ENCODE data around the gene PHACTR2.

Gene PHACTR2

DNA sequence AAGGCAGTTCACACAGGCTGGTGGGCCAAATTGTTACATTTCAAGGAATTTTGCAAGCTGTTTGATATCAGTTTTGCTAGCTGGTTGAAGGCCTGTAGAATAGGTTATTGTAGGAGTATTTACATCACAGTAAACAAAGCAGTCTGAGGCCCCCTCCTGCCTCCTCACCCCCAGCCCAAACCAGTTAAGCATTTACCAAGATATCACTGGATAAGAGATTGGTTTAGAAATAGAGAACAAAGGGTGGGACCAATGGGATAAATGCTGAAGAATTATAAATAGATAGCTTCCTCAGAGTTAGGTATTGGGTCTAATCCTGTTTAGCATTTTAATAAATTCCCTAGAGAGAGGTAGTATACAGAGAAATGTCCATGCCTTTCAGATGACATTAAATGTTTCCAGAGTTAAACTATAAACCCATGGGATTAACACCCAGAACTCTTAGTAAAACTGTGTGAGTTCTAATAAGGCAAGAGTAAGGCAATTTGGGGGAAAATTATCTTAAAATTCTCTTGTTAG, 2.3 kb upstream of the PHACTR2 start:
- DNase-seq (ENCODE audit: low read depth): no peak

DNA sequence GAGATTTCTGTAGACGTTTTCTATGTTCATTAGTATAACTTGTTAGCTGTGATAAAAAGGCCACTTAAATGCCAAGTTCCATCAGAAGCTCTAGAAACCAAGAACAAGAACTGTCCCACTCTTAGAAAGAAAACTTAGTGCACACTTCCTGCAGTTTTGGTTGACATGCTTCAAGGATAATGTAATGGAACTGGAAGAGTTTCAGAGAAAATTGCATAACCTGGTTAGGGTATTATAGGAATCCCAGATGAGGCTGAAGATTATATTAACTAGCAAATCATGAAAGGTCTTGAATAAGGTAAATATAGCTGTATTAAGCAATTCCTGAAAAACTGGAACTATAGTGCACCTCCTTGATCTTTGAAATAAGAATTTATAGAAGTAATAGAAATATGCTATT, 1.8 kb upstream of the PHACTR2 start:
- DNase-seq (ENCODE audit: low read depth): no peak

DNA sequence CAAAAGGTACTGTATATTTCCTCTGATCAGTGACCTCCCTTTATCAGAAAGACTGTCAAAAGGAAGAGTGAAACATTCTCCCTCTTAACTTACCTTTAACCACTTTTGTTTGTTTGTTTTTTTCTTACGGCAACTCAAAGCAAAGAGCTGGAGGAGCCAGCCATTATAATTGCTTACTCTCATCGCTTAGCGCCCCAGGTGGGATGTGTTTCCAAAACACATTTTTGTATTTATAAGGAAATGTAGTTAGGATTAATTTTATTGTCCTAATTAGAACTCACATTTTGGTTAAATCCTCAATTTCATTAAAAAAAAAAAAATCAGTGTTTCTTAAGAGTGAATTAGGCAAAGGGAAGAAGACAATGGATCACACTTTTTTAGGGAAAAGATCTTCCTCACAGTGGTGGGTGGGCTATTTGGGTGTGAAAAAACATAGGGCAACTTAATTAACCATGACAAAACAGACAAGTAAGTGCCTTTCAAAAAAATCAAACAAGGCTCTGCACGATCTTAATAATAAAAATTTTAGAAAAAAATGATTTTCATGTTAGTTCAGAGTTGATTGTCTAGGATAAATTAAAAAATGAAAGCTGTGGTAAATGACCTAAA, 1.2 kb upstream of the PHACTR2 start:
- no peak for DNase-seq (ENCODE audit: low read depth)

DNA sequence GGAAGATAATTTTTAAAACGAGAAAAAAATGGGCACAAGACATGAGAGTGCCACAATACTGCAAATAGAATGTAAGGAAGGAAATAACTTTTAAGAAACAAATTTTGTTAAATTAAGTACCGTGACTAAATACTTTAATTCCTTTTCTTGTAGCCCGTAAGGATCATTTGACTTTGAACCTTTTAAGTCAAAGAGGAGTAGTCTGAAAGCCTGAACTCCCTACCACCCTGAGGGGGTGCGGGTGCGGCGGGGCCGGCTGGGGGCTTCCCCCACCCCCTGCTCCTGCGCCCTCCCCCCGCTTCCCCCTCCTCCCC, 231 bp upstream of the PHACTR2 start:
- no peak for DNase-seq (ENCODE audit: low read depth)

DNA sequence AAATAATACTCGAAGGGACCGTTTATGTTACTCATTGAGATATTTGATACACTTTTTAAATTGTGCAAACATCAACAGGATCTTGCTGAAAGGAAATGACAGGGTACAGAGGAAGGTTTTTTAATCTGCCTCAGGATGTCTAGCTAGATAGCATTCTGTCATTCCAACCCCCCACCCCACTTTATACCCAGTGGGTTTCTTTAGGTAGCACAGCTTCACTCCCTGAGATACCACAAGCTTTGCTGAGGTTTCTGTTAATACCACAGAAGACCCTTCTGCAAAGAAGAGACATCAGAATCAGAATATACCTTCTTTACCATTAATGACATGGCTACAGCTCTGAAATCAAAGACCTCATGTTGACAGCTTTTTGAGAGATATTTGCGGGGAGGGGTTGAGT, 1.3 kb downstream of the PHACTR2 start:
- DNase-seq (ENCODE audit: low read depth): no peak

DNA sequence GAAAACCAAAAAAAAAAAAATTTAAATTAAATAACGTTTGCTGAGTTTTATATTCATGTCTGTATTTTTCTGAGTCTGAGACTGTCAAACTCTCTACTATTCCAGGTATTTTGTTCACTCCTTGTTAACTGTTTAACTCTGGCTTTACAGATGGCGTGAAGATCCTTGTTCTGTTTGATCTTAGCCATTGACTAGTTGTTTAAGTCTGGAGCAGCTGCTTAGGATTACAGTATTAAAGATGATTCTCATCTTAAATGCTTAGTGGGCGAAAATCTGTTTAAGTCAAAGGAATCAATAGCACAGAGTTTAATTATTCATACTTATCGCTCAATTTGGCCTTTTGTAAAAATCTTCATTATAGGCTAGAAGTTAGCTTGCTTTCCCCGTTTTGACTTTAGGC, 2.4 kb downstream of the PHACTR2 start:
- DNase-seq (ENCODE audit: low read depth): no peak

DNA sequence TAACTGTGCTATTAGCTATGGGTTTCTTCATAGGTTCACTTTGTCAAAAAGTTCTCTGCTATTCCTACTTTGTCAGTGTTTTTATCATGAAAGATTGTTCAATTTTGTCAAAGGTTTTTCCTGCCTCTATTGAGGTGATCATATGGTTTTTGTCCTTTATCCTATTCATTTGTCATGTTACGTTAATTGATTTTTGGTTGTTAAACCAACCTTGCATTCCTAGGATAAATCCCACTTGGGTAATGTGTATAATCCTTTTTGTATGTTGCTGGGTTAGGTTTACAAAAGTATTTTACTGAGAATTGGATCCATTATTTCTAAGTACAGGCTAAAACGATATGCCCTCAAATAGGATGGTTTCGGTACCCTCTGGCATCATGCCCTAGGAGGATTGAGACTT, 5.0 kb downstream of the PHACTR2 start:
- DNase-seq (ENCODE audit: low read depth): no peak

DNA sequence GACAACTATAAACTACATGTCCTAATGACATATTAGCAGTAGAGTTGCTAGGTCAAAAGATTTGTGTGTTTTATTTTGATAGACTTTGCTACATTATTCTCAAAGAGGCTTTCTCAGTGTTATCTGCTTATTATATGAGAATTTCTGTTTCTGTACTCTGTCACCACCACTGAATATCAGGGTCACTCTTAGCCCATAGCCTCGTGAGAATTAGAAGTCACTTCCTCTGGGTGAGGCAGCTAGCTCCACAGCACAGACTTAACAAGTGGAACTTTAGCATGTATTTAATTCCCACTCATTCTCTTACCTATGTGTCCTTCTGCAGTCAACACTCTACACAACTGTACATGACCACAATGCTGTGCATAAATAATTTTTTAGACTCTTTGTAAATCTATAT, 6.7 kb downstream of the PHACTR2 start:
- no peak for DNase-seq (ENCODE audit: low read depth)

DNA sequence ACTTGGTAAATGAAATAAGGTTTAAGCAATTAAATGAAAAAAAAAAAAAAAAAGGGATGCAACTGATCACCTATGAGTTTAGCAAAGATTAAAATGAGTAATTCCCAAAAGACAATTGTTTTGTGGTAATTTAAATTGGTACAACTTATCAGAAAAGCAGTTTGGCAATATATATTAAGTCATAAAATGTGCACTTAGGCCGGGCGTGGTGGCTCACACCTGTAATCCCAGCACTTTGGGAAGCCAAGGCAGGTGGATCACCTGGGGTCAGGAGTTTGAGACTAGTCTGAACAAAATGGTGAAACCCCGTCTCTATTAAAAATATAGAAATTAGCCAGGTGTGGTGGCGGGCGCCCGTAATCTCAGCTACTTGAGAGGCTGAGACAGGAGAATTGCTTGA, 7.9 kb downstream of the PHACTR2 start:
- no peak for DNase-seq (ENCODE audit: low read depth)

DNA sequence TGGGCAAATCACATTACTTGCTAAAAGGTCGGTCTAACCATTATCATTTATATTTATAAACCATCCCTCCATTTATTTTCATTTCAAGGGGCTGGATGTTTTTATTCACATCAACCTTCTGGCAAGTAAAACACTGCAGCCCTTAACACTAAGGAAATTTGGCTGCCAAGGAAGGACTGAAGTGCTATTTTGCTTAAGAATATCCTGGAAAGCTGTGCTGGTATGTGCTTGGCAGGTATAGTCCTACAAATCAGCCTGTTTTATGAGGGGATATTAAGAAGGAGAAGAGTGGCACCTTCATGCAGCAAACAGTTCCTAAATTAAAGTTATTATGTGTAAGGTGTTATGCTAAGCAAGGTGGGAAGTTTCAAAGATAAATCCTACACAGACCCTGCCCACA, 9.8 kb downstream of the PHACTR2 start:
- DNase-seq (ENCODE audit: low read depth): no peak

DNA sequence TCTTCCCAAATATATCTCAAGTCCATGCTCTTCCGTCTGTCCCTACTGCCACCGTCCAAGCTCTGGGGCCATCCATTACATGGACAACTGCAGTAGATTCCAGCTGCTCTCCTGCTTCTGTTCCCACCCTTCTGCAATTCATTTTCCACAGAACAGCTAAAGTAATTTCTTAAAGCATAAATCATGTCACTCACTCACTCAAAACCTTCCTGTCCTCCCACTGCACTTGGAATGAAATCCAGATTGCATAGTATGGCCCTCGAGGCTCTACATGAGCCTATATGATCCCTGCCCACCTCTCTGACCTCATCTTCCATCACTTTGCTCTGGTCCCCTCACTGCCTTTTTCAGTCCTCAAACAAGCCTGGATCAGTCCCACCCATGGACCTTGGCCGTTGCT, 10.9 kb downstream of the PHACTR2 start:
- DNase-seq (ENCODE audit: low read depth): no peak

DNA sequence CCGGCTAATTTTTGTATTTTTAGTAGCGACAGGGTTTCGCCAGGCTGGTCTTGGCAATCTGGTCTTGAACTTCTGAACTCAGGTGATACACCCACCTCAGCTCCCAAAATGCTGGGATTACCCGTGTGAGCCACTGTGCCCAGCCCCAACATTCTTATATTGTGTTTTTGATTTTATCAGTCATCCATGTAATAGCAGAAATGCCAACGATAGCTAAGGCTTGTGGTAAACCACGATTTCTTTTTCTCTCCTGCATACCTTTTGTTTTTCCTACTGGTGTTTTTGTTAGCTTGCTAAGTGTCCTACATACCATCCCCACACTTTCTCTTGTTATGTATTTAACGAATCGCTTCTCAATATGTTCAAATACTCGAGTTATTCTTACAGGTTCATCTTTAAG, 12.1 kb downstream of the PHACTR2 start:
- no peak for DNase-seq (ENCODE audit: low read depth)

DNA sequence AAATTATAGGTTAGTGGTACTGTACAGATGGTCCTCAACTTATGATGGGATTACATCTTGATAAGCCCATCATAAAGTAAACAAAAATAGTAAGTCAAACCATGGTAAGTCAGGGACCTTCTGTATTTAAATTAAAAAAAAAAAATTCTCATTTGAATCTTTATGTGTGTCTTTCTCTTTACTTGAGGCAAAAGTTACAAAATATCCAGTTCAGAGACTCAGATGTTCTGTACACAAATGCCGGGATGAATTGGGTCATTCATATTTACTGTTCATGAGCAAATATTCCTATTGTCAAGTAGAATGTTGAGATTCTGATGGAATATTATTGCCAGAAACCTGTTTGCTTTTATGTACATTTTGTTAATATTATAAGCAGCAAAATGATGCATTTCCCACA, 13.4 kb downstream of the PHACTR2 start:
- no peak for DNase-seq (ENCODE audit: low read depth)

DNA sequence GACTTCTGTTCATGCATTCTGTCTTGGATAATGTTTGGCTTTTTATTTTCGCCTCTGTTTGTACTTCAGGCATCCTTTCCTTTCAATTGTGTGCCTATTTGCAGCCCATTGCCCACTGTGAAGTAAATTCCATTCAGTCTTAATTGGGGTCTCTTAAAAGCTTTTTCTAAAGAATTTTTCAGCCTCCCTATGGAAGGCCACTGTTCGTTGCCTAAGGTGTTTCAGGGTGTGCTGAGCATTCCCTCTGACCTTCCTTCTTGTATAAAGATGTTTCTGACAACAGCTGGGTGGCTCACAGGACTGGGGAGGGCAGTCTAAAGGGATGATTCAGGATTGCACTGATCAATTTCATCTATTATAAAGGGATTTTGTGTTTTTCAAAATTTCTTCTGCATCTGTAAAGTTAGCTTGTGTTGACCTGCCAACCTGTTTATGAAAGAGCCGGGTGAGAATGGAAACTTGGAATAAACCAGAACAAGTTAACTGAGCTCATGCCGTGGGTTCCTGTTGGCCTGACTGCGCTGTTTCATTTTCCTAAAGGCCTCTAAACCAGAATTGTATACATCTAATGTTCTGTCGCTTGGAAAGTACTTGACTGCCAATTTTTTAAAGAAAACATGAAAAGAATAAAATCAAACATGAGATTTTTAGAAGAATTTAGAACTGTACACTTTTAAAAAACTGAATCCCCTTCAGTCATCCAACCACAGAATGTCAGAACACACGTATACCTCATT, 14.3 kb downstream of the PHACTR2 start:
- no peak for DNase-seq (ENCODE audit: low read depth)

DNA sequence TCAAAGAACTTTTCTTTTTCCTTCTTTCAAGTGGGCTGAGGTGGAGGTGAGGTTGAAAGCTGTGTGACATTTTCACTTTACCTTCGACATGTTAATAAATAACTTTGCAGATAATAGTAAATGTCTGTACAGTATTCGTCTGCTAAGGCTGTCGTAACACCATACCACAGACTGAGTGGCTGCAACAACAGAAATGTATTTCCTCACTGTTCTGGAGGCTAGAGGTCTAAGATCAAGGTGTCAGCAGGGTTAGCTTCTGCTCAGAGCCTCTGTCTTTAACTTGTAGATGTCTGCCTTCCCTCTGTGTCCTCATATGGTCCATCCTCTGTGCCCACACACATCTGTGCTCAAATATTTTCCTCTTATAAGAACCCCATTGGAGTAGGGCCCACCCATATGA, 14.9 kb downstream of the PHACTR2 start:
- DNase-seq (ENCODE audit: low read depth): no peak

DNA sequence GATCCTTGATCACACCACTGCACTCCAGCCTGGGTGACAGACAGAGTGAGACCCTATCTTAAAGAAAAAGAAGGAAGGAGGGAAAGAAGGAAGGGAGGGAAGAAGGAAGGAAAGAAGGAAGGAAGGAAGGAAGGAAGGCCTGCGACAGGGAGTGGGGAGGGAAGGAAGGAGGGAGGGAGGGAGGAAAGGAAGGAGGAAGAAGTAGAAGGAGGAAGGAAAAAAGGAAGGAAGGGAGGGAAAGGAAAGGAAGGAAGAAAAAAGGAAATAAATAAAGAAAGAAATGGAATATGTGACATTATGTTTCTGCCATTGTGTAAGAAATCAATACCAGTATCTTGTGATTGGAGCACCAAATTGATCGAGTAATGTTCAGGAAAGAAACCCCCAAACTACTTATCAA, 16.2 kb downstream of the PHACTR2 start:
- DNase-seq (ENCODE audit: low read depth): no peak

DNA sequence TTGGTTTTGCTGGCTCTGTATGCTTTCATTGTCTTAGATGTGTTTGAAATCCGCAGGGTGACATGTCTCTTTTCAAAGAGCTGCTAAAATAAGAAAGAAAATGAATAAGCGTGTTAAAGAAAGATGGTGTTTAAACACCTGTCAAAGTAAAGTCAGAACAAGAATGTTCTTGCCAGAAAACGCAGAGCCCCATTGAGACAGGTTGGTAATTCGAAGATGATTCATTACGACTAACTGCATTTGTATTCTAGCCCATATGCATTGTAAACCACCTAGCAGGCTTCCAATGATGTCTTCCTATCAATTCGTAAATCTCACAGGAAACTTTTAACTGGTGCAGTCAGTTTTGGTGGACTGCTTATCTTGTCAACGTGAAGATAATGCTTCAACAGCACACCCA, 16.8 kb downstream of the PHACTR2 start:
- DNase-seq (ENCODE audit: low read depth): no peak

DNA sequence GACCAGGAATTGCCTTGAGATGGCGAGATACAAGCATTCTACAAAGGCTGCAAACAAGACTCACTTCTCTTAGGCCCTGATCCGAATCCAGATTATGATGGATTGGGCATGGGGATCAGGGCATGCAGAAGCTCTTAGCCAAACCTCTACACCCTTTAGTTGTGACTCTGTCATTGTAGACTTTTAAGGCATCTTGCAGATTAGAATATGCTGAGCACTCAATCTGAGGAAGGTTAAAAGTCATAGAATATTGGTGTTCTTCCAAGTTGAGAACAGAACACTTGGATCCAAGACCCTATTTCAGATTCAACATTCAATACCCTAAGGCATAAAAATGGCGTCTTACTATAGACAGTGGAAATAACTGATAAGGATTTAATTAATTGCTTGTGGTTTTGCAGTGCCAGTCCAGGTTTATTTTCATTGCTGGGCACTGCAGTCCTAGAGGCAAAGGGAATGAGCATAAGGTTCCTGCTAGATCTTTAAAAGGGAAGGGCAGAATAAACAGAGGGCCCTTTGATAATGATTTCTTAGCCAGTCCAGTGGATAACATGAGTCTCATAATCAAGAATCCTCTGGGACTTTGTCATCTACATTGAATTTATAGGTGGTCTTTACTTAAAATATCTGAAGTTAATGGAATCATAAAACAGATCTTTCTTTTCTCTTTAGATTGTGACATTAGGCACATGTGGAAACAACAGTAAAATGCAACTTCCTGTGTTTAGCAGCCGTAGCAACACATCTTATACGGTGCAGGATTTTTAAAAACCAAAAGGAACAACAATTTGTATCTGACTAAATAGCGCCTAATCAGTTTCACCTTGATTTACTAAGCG, 17.6 kb downstream of the PHACTR2 start:
- DNase-seq (ENCODE audit: low read depth): no peak

DNA sequence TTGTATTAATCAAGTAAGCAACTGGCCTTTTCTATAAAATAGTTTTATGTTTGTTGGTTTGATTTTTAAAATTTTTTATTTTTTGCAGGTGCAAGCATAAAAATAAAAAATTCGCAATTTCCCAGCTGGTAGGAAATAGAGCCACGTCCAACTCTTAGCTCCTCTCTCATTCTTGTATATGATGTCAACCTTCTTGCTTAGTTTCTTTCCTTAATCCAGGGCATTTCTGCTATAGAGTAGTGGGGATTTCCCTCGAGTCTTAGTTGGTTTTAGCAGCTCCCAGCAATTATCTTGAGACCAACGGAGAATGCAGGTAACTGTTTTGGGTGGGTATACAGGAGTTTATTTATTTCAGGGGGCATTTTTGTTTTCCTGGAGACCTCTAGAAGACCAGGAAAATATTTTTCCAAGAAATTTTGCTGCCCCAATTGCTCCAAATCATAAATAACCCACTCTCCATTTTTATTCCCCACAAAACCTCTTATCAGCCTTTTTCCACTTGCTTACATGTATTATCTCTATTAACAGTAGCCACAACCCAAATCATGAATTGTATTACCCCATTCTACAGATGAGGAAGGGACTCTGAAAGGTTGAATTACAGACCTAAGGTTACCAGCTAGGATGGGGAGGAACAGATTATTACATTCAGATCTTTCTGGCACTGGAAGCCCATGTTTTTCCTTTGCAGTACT, 18.4 kb downstream of the PHACTR2 start:
- no peak for DNase-seq (ENCODE audit: low read depth)

DNA sequence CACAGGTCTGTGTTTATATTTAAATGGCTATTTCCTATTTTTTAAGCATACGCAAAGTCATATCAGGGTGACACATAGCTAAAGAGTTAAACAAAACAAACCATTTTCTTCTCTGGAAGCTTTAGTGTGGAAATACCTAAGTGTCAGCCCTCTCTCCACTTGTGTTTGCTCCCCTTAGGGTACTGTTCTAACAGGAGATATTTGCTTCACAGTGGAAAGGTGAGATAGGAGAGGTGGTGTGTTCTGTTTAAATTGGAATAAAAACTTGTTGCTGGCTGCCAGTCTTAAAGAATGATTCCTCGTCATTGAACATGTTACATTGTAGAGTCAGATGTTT, 18.9 kb downstream of the PHACTR2 start:
- DNase-seq (ENCODE audit: low read depth): no peak

DNA sequence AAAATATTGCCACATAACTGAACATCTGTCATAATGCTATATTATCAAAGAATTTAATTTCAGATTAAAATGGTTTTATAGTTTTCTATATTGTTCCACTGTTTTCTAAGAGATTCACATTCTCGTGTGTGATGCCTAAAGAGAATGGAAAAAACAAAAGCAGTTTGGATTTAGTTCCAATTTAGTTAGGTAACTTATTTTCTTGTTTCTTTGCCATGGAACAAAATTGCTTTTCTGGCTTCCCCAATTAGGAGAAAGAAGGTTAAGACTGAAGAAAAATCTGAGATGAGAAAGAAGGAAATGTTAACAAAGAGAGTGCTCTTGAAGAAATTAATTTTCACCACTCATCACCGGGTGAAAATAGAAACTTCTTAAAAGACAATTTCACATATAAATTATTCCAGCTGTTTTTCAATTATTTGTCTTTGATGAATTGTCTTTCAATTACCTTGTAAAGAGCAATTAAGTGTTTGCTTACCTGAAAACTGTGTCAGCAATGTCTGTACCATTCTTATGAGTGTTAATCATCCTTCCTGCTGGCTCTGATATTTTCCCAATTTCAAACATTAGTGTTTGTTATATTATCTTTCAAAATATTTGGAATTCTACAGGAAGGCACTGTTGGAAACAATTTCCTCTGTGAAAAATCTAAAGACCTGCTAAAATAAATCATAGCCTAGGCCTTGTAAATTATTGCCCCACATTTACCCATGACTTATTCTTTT, 19.5 kb downstream of the PHACTR2 start:
- no peak for DNase-seq (ENCODE audit: low read depth)

DNA sequence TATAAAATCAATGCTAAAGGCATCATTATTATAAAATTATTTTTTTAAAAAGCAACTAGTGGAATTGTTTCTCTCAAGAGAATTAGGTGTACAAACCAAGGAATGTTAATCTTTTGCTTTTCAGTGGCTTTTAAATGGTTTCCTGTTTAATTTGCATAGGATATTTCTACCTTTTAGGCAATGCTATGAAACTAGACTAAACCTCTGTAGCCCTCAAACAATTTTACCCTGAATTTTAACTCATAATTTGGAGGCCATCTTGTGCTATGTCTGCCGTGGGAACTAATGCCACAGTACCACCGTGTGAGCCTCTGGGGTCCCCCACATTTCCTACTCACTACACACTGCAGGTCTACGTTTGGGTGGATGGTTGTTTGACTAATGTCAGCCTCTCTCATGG, 20.6 kb downstream of the PHACTR2 start:
- no peak for DNase-seq (ENCODE audit: low read depth)

Measured in activated gamma-delta T cell treated with anti-CD3 and anti-CD28 coated beads, Interleukin-2, amount 50 U/mL, for 16 hours (primary cell).